Measurements from ENCODE around the gene WRAP53.
"Not testable (repeated sequence)": the region's sequence is repeated elsewhere in the genome, so short reads cannot be mapped to it uniquely, and the experiment has no call there.

WRAP53 gene

GRCh38 chr17:7687908-7688807, at the start of gene WRAP53:
Gene WRAP53 (plus strand): TSS chr17:7688477. CDS start chr17:7688649, 172 bp downstream.
- DNase-seq = peak; percentile 96

- DNase-seq = no peak
Observed at GRCh38 chr17:7640783-7641182, 47.5 kb upstream of the WRAP53 start.

- DNase-seq = not testable (repeated sequence)
Observed at GRCh38 chr17:7641635-7642034, 46.6 kb upstream of the WRAP53 start.

- DNase-seq = no peak
Observed at GRCh38 chr17:7644775-7645174, 43.5 kb upstream of the WRAP53 start.

GRCh38 chr17:7646457-7646856, 41.8 kb upstream of the WRAP53 start:
- no peak for DNase-seq

- no peak for DNase-seq
Observed at GRCh38 chr17:7647018-7647417, 41.3 kb upstream of the WRAP53 start.

GRCh38 chr17:7650509-7651096, 37.7 kb upstream of the WRAP53 start, which contains the start of gene ATP1B2:
Gene ATP1B2 (plus strand): TSS chr17:7650926. CDS start chr17:7651519, 593 bp downstream.
- DNase-seq = peak; percentile 50

- no peak for DNase-seq
Observed at GRCh38 chr17:7651097-7651664, 37.1 kb upstream of the WRAP53 start.

GRCh38 chr17:7651665-7652387, 36.5 kb upstream of the WRAP53 start:
- no peak for DNase-seq

- DNase-seq = no peak
Observed at GRCh38 chr17:7652388-7653356, 35.6 kb upstream of the WRAP53 start.

- DNase-seq = no peak
Observed at GRCh38 chr17:7654832-7655540, 33.3 kb upstream of the WRAP53 start.

GRCh38 chr17:7655541-7655840, 32.8 kb upstream of the WRAP53 start:
- no peak for DNase-seq

GRCh38 chr17:7656958-7657609, 31.2 kb upstream of the WRAP53 start:
- no peak for DNase-seq

- DNase-seq = no peak
Observed at GRCh38 chr17:7667656-7668406, 20.4 kb upstream of the WRAP53 start.

GRCh38 chr17:7668482-7668881, 19.8 kb upstream of the WRAP53 start:
- DNase-seq = no peak

- no peak for DNase-seq
Observed at GRCh38 chr17:7673239-7673638, 15.0 kb upstream of the WRAP53 start.

GRCh38 chr17:7674934-7675333, 13.3 kb upstream of the WRAP53 start:
- DNase-seq = no peak

GRCh38 chr17:7676533-7676932, 11.7 kb upstream of the WRAP53 start:
- DNase-seq = no peak

- DNase-seq = no peak
Observed at GRCh38 chr17:7677388-7678067, 10.7 kb upstream of the WRAP53 start.

Data from NCI-H510A treated with DMSO at 0.1 percent for 48 hours (cell line).